GM19025 (cell line): ENCODE measurements around the gene RPL22L1.
"Not testable (repeated sequence)": the region's sequence is repeated elsewhere in the genome, so short reads cannot be mapped to it uniquely, and the experiment has no call there.

Experiments used
- ATAC-seq: cut with Tn5 transposase; IDR thresholded peaks from one replicate; pipeline ENCODE4 v1.9.1; 2021; ENCODE audit warnings: mild to moderate bottlenecking, low read depth, moderate library complexity; ENCODE audit not compliant: unreplicated experiment

Gene RPL22L1

GRCh38 chr3:170869645-170870593 is at the start of gene RPL22L1:
Gene RPL22L1, minus strand, starts transcription at chr3:170870195. Its CDS starts 28 bp downstream, at chr3:170870167.
- peak; percentile 97 for ATAC-seq

- no peak for ATAC-seq
Measured at GRCh38 chr3:170918715-170919114, 48.7 kb upstream of the RPL22L1 start.

GRCh38 chr3:170914690-170915089 is 44.7 kb upstream of the RPL22L1 start:
- no peak for ATAC-seq

- no peak for ATAC-seq
Measured at GRCh38 chr3:170914212-170914611, 44.2 kb upstream of the RPL22L1 start.

- ATAC-seq = no peak
Measured at GRCh38 chr3:170911051-170911450, 41.1 kb upstream of the RPL22L1 start.

GRCh38 chr3:170910542-170910941 is 40.5 kb upstream of the RPL22L1 start:
- no peak for ATAC-seq

GRCh38 chr3:170909129-170909903 is 39.3 kb upstream of the RPL22L1 start:
- no peak for ATAC-seq

- ATAC-seq = peak; percentile 92
Measured at GRCh38 chr3:170908235-170909116, 38.5 kb upstream of the RPL22L1 start, which contains the start of gene EIF5A2. Gene EIF5A2, minus strand, starts transcription at chr3:170908637. Its CDS starts 831 bp downstream, at chr3:170907806.

- no peak for ATAC-seq
Measured at GRCh38 chr3:170907637-170908234, 37.7 kb upstream of the RPL22L1 start.

GRCh38 chr3:170905862-170906261 is 35.9 kb upstream of the RPL22L1 start:
- no peak for ATAC-seq

- no peak for ATAC-seq
Measured at GRCh38 chr3:170903123-170903522, 33.1 kb upstream of the RPL22L1 start.

- ATAC-seq = no peak
Measured at GRCh38 chr3:170899455-170899854, 29.5 kb upstream of the RPL22L1 start.

GRCh38 chr3:170897978-170898377 is 28.0 kb upstream of the RPL22L1 start:
- ATAC-seq = no peak

- ATAC-seq = not testable (repeated sequence)
Measured at GRCh38 chr3:170897199-170897598, 27.2 kb upstream of the RPL22L1 start.

- no peak for ATAC-seq
Measured at GRCh38 chr3:170896781-170897180, 26.8 kb upstream of the RPL22L1 start.

- ATAC-seq = not testable (repeated sequence)
Measured at GRCh38 chr3:170896333-170896732, 26.3 kb upstream of the RPL22L1 start.

- no peak for ATAC-seq
Measured at GRCh38 chr3:170893895-170894294, 23.9 kb upstream of the RPL22L1 start.

GRCh38 chr3:170889630-170890029 is 19.6 kb upstream of the RPL22L1 start:
- no peak for ATAC-seq

GRCh38 chr3:170889132-170889531 is 19.1 kb upstream of the RPL22L1 start:
- ATAC-seq = no peak
